Measurements from ENCODE around the gene UGDH. TPM values are rescaled to one million over a fixed set of nuclear protein-coding genes. Genes with fewer than 3 reads are reported as not detected.

UGDH gene
- total RNA-seq (2013; cell fraction: nucleolus; rRNA removed) = 16.1 and 18.7 TPM in 2 replicates
- 19.7 and 22.6 TPM in 2 replicates for total RNA-seq (2014; rRNA removed)
- 17.4 and 22.0 TPM in 2 replicates for total RNA-seq (2014; rRNA removed; fragmentation: Illumina TruSeq; extraction: Trizol)
- total RNA-seq (2021) = 32.9 and 33.1 TPM in 2 replicates
- polyA plus RNA-seq (2011; ENCODE audit: low read depth) = 16.4 TPM
- 28.4 and 47.1 TPM in 2 replicates for polyA plus RNA-seq (2011; rRNA removed)
- 11.2 and 17.8 TPM in 2 replicates for polyA plus RNA-seq (2011; cell fraction: cytosol; rRNA removed)
- 6.8 and 9.8 TPM in 2 replicates for polyA plus RNA-seq (2011; cell fraction: nucleus; rRNA removed)
- 23.3 and 23.4 TPM in 2 replicates for polyA plus RNA-seq (2012)
- polyA plus RNA-seq (2014; fragmentation: Illumina TruSeq; extraction: Trizol) = 28.7 and 45.0 TPM in 2 replicates
- polyA plus RNA-seq (2014; fragmentation: Nextera tagmentation; extraction: Ambion mirVana) = 10 to 100 TPM; 11.1 to 11.3 TPM
- polyA plus RNA-seq (2014; rRNA removed) = 23.2 and 25.1 TPM in 2 replicates
- 10 to 100 TPM; 56.0 to 60.3 TPM for polyA plus RNA-seq (2016; fragmentation: Nextera tagmentation; extraction: Ambion mirVana)
- polyA minus RNA-seq (2011; rRNA and poly(A)+ RNA removed) = 16.4 and 20.8 TPM in 2 replicates
- 18.7 and 22.1 TPM in 2 replicates for polyA minus RNA-seq (2011; cell fraction: cytosol; rRNA and poly(A)+ RNA removed)
- polyA minus RNA-seq (2011; cell fraction: nucleus; rRNA and poly(A)+ RNA removed) = 3.6 and 8.5 TPM in 2 replicates
- Bru-seq, nascent RNA = percentile 63 among the genes with signal in this experiment
- BruChase-seq, experiment 1, labeled RNA remaining after a 6-hour chase = percentile 73 among the genes with signal in this experiment
- BruChase-seq, experiment 2, labeled RNA remaining after a 2-hour chase = percentile 72 among the genes with signal in this experiment
- long read RNA-seq, experiment 1, transcript UGDH-201 (12 exons, 3,216 nt) = major isoform, 30 of 39 reads
- long read RNA-seq, experiment 1, partial matches to known transcripts = 3 of 39 reads
- long read RNA-seq, experiment 1, other reads (novel, unspliced or antisense) = 4 of 39 reads
- long read RNA-seq, experiment 2, transcript UGDH-201 (12 exons, 3,216 nt) = major isoform, 38 of 52 reads
- long read RNA-seq, experiment 2, partial matches to known transcripts = 4 of 52 reads
- long read RNA-seq, experiment 2, other reads (novel, unspliced or antisense) = 9 of 52 reads

- under 1% methylated on average over 73 of the region's 73 CpGs for WGBS (ENCODE audit: insufficient coverage, insufficient replicate concordance, low lambda C conversion rate, missing lambda C conversion rate)
- no TSS peak for BruUV-seq (replicated peaks)
- intact Hi-C loops (cut with micrococcal nuclease; ENCODE audit: unreplicated experiment) (loop anchor here (2.0 to 5.0 kb wide), 3 partner anchors 85 to 450 kb away; partner anchors contain the start of genes PDS5A and SMIM14), in situ Hi-C loops (cut with MboI) (no loop called here)
- Histone ChIP-seq H3K79me2 (ENCODE audit: control insufficient read depth, insufficient read depth, low read length) (peaks cover 47% of the 10 kb centered on the region), H4K20me1 (ENCODE audit: control insufficient read depth, insufficient read depth) (no peaks in the 10 kb centered on the region), H3K4me2 (ENCODE audit: control insufficient read depth, insufficient read depth) (peak within 1 kb of the TSS; percentile 85), H3K9me3 (replicated peaks; ENCODE audit: control insufficient read depth, insufficient read depth, low read length) (peaks cover 10% of the 10 kb centered on the region), H2AFZ (ENCODE audit: control insufficient read depth, low read depth, low read length) (peak within 1 kb of the TSS; percentile 95), H3K9ac (ENCODE audit: control insufficient read depth, insufficient read depth, low read length) (peak within 1 kb of the TSS; percentile 88), H3K27me3 (replicated peaks in 1 of 2; ENCODE audit: control insufficient read depth in 2 of 2, insufficient read depth in 2 of 2, low read length in 1 of 2) (no peaks in the 10 kb centered on the region), H3K27ac (ENCODE audit: control insufficient read depth, insufficient read depth) (peak within 1 kb of the TSS; percentile 81), H3K4me1 (ENCODE audit: control insufficient read depth, insufficient read depth, low read length) (peaks cover 3% of the 10 kb centered on the region), H3K4me3 (peak within 1 kb of the TSS; percentile 95), H3K36me3 (ENCODE audit: control insufficient read depth in 2 of 2, insufficient read depth in 2 of 2, low read length in 1 of 2) (no peaks in the 10 kb centered on the region)
- FAIRE-seq (peak; percentile 66), DNase-seq (ENCODE audit: low read depth, low spot score) (peak; percentile 82), ATAC-seq (peak; percentile 98)
- POLR2A ChIA-PET = interaction anchor here (0.5 to 2.4 kb wide), 15 partner anchors 15 to 709 kb away, joined by 3 to 14 read pairs (median 4); partner anchors contain the start of gene SMIM14
- SMC1A ChIA-PET (ENCODE audit: uncharacterized antibody, unreplicated experiment) = interaction anchor here (0.5 to 2.6 kb wide), 16 partner anchors 15 to 251 kb away, joined by 3 to 13 read pairs (median 5); partner anchors contain the start of gene SMIM14
- CTCF ChIA-PET = interaction anchor here (0.5 to 1.9 kb wide), 9 partner anchors 16 to 872 kb away, joined by 3 to 8 read pairs (median 3); no protein-coding TSS in a partner anchor
- RAD21 ChIA-PET (ENCODE audit: unreplicated experiment) = interaction anchor here (0.7 to 2.6 kb wide), 23 partner anchors 15 to 451 kb away, joined by 3 to 26 read pairs (median 4); partner anchors contain the start of genes SMIM14 and UBE2K
- TF ChIP-seq POLR2AphosphoS2 (IDR thresholded peaks at IDR 0.05; ENCODE audit: low read depth, low read length) = peak; percentile 65
- TF ChIP-seq RCOR1 (conservative IDR thresholded peaks at IDR 0.05; ENCODE audit: low read depth, low read length) = no peak
- peak; percentile 36 for TF ChIP-seq IRF3 (IDR thresholded peaks at IDR 0.05)
- no peak for TF ChIP-seq BCL11A (IDR thresholded peaks at IDR 0.05; ENCODE audit: low read depth, low read length)
- TF ChIP-seq CBX5 (IDR thresholded peaks at IDR 0.05; ENCODE audit: low read depth) = 0 out of 2 replicates have a peak, but pooled peaks have one; percentile 33
- TF ChIP-seq, protein P1, sequence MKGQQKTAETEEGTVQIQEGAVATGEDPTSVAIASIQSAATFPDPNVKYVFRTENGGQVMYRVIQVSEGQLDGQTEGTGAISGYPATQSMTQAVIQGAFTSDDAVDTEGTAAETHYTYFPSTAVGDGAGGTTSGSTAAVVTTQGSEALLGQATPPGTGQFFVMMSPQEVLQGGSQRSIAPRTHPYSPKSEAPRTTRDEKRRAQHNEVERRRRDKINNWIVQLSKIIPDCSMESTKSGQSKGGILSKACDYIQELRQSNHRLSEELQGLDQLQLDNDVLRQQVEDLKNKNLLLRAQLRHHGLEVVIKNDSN (IDR thresholded peaks at IDR 0.05; ENCODE audit: borderline replicate concordance, extremely low read length, insufficient read depth, low read depth, low read length) = no peak
- TF ChIP-seq, protein P2, sequence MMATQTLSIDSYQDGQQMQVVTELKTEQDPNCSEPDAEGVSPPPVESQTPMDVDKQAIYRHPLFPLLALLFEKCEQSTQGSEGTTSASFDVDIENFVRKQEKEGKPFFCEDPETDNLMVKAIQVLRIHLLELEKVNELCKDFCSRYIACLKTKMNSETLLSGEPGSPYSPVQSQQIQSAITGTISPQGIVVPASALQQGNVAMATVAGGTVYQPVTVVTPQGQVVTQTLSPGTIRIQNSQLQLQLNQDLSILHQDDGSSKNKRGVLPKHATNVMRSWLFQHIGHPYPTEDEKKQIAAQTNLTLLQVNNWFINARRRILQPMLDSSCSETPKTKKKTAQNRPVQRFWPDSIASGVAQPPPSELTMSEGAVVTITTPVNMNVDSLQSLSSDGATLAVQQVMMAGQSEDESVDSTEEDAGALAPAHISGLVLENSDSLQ (IDR thresholded peaks at IDR 0.05) = peak; percentile 46; the same call in 1 of the 2 replicates
- no peak for TF ChIP-seq JUNB (IDR thresholded peaks at IDR 0.05)
- 0 out of 2 replicates have a peak, but pooled peaks have one; percentile 74 for TF ChIP-seq HDGF (IDR thresholded peaks at IDR 0.05)
- TF ChIP-seq KLF5 (IDR thresholded peaks at IDR 0.05; ENCODE audit: partially characterized antibody) = peak; percentile 43
- peak; percentile 71; the same call in 1 of the 2 replicates for TF ChIP-seq IRF4 (IDR thresholded peaks at IDR 0.05; ENCODE audit: low read depth, low read length)
- TF ChIP-seq NR2F1 (conservative IDR thresholded peaks at IDR 0.05) = peak; percentile 92
- TF ChIP-seq DPF2 (IDR thresholded peaks at IDR 0.05) = peak; percentile 70
- 0 out of 2 replicates have a peak, but pooled peaks have one; percentile 3 for TF ChIP-seq NFYB (IDR thresholded peaks at IDR 0.05; ENCODE audit: insufficient read depth, low read depth, low read length)
- TF ChIP-seq ZNF207 (IDR thresholded peaks at IDR 0.05; ENCODE audit: borderline replicate concordance) = no peak
- TF ChIP-seq HCFC1 (IDR thresholded peaks at IDR 0.05; ENCODE audit: low read length) = peak; percentile 33; the same call in 1 of the 2 replicates
Observed at GRCh38 chr4:39527296-39528060, at the start of gene UGDH. Gene UGDH (minus strand): TSS chr4:39527439. CDS start chr4:39521512, 5,927 bp downstream.

Data from GM12878 (cell line).